Mammary epithelial cell (primary cell): ENCODE data around the gene SPECC1L.

ENCODE experiments used
- EZH2 ChIP-seq: IDR thresholded peaks from 2 replicates; pipeline ENCODE4 v1.6.1; 2012; ENCODE audit warnings: low read length, inconsistent platforms, borderline replicate concordance
- TF ChIP-seq, protein P1 (sequence below), 2 donors: IDR thresholded peaks in 1 of 2; conservative IDR thresholded peaks in 1 of 2; 2 replicates each; pipeline ENCODE4 v1.5.1; 2011 to 2012; ENCODE audit warnings: inconsistent platforms in 2 of 2, low read length in 2 of 2, mild to moderate bottlenecking in 2 of 2, control low read depth in 1 of 2, low read depth in 1 of 2; ENCODE audit not compliant: insufficient read depth in 1 of 2; ENCODE audit errors: extremely low read depth in 1 of 2

DNA sequence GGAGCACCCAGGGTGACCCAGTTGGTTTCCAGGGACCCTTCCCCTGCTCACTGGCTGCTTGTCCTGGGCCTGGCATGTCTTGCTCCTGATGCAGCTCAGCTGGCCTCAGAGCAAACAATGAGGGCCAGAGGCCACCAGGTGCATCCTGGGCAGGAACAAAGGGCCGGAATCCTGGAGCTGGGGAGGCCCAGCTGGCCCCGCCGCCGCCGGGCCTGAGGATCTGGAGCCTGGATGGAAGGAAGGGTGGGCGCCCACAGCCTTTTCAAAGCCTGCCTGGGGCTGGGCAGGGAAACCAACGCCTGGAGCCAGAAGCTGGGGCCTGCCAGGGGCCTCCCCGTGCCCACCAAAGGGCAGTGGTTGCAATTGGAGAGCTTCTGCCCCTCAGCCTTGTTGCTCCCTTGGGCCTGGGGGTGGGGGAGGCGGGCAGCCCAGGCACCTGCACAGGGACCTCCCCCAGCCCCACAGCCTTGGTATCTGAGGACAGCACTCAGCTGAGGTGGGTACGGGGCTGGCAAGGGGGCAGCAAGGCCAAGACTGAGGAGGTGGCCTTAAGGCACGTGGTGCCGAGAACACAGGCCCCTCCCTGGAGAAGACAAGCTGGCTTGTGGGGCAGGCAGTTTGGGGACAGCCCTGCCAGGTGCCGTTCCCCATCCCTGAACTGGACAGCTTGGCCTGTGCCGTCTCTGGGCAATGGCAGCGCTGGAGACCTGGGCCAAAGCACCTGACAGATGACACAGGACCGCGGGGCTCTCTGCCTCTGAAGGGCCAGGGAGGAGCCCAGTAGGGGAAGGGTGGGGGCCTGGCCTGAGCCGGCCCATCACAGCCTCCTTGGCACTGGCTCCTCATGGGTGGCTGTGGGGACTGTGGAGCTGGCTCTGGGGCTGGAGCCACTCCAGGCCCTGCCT is 149.7 kb downstream of the SPECC1L start:
- TF ChIP-seq, protein P1, sequence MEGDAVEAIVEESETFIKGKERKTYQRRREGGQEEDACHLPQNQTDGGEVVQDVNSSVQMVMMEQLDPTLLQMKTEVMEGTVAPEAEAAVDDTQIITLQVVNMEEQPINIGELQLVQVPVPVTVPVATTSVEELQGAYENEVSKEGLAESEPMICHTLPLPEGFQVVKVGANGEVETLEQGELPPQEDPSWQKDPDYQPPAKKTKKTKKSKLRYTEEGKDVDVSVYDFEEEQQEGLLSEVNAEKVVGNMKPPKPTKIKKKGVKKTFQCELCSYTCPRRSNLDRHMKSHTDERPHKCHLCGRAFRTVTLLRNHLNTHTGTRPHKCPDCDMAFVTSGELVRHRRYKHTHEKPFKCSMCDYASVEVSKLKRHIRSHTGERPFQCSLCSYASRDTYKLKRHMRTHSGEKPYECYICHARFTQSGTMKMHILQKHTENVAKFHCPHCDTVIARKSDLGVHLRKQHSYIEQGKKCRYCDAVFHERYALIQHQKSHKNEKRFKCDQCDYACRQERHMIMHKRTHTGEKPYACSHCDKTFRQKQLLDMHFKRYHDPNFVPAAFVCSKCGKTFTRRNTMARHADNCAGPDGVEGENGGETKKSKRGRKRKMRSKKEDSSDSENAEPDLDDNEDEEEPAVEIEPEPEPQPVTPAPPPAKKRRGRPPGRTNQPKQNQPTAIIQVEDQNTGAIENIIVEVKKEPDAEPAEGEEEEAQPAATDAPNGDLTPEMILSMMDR (conservative IDR thresholded peaks at IDR 0.05 in 1 of 2, IDR thresholded peaks at IDR 0.05 in 1 of 2; ENCODE audit: extremely low read depth in 1 of 2, insufficient read depth in 1 of 2, low read depth in 1 of 2, low read length in 2 of 2): no peak
- TF ChIP-seq EZH2: no peak
